ENCODE results near the gene C1orf232. TPM values are rescaled to one million over a fixed set of nuclear protein-coding genes. Genes with fewer than 3 reads are reported as not detected.

Gene C1orf232
- total and polyA plus RNA-seq, 2 of the 8 experiments (the other 6 are each of a cell fraction or from before 2014, with no cell fraction given): not detected

DNA sequence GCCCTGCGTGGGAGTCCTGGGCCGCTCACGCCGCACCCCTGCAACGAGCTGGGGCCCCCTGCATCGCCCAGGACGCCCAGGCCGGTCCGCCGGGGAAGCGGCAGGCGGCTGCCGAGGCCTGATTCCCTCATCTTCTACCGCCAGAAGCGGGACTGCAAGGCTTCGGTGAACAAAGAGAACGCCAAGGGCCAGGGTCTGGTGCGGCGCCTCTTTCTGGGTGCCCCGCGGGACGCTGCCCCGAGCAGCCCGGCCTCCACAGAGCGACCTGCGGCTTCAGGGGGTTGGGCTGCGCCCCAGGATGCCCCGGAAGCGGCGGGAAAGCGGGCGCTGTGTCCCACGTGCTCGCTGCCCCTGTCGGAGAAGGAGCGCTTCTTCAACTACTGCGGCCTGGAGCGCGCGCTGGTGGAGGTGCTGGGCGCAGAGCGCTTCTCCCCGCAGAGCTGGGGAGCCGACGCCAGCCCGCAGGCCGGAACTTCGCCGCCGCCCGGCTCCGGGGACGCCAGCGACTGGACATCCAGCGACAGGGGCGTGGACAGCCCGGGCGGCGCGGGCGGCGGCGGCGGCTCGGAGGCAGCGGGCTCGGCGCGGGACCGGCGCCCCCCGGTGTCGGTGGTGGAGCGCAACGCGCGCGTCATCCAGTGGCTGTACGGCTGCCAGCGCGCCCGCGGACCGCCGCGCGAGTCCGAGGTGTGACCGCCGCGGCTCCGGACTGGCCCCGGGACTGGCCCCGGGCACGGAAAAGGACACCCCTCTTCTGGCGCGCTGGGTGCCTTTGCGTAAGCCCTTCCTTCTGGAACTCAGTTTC is 7.1 kb downstream of the C1orf232 start:
- no peaks in the 10 kb centered on the region for H3K79me1 ChIP-seq (ENCODE audit: low read depth, low read length)
- TF ChIP-seq, protein P1, sequence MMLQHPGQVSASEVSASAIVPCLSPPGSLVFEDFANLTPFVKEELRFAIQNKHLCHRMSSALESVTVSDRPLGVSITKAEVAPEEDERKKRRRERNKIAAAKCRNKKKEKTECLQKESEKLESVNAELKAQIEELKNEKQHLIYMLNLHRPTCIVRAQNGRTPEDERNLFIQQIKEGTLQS (IDR thresholded peaks at IDR 0.05; ENCODE audit: insufficient read depth, low read depth, low read length): no peak
- TF ChIP-seq KDM4A (IDR thresholded peaks at IDR 0.05; ENCODE audit: low read depth, low read length, severe bottlenecking) (peak; percentile 42), EP300 (IDR thresholded peaks at IDR 0.05; ENCODE audit: borderline replicate concordance in 1 of 2, low read depth in 2 of 2, low read length in 2 of 2) (no peak), SP2 (IDR thresholded peaks at IDR 0.05; ENCODE audit: low read length) (no peak), KDM1A (IDR thresholded peaks at IDR 0.05; ENCODE audit: borderline replicate concordance, low read length) (no peak)

More for the DNA sequence above, 7.1 kb downstream of the C1orf232 start:
- no peak overlapping the region for H2BK20ac ChIP-seq (ENCODE audit: low read length)
- peak overlapping the region; percentile 72; the same call in 1 of the 2 replicates for H2BK15ac ChIP-seq (ENCODE audit: low read length)
- peak overlapping the region; percentile 47 for H4K91ac ChIP-seq (replicated peaks; ENCODE audit: insufficient read length, low read length)
- no peak overlapping the region for H3K14ac ChIP-seq (ENCODE audit: insufficient read length)
- H3K27me3 ChIP-seq (replicated peaks in 1 of 4; ENCODE audit: control insufficient read depth in 3 of 4, extremely low read depth in 1 of 4, insufficient read depth in 3 of 4, low read length in 3 of 4): peaks cover 35 to 78% (median 71%) of the 10 kb centered on the region in 4 experiments
- DNase-seq (ENCODE audit: low read depth in 1 of 2, low spot score in 2 of 2) (peak in 1 of 2 experiments; percentile 84), FAIRE-seq (no peak)
- H3K18ac ChIP-seq (ENCODE audit: extremely low read depth, low read length): peak overlapping the region; percentile 60
- H3K36me3 ChIP-seq (ENCODE audit: control insufficient read depth in 2 of 4, insufficient read depth in 4 of 4, low read length in 3 of 4): no peaks in the 10 kb centered on the region
- no peaks in the 10 kb centered on the region for H3K9me3 ChIP-seq (ENCODE audit: insufficient read depth in 2 of 2, low read depth in 1 of 2, low read length in 1 of 2)
- H3K23me2 ChIP-seq (ENCODE audit: low read depth, low read length): peaks cover 9% of the 10 kb centered on the region; the same call in 1 of the 2 replicates
- ChIA-PET CTCF (ENCODE audit: partially characterized antibody) (interaction anchor here (1.0 to 4.0 kb wide), 8 partner anchors 14 to 126 kb away, joined by 3 to 18 read pairs (median 4); partner anchors contain the start of gene CEP85), POLR2A (ENCODE audit: partially characterized antibody) (interaction anchor here (0.7 to 2.4 kb wide), 4 partner anchors 8 to 64 kb away, joined by 3 to 5 read pairs (median 3); partner anchors contain the start of gene ZNF593)
- H3K4me2 ChIP-seq (ENCODE audit: insufficient read depth in 1 of 2, low read depth in 2 of 2, low read length in 2 of 2): peak overlapping the region; percentile 44 to 95
- 2% methylated on average over 91 of the region's 98 CpGs; no CpG with 5 or more reads in 1 of the 2 experiments for WGBS, 2 experiments (ENCODE audit: extremely low coverage in 1 of 2, insufficient coverage in 1 of 2, insufficient read length in 1 of 2, insufficient replicate concordance in 2 of 2, low coverage in 1 of 2, low lambda C conversion rate in 2 of 2, missing lambda C conversion rate in 1 of 2)
- H3K27ac ChIP-seq (ENCODE audit: low read depth, low read length): no peak overlapping the region
- H4K8ac ChIP-seq (ENCODE audit: extremely low read depth, insufficient read depth, low read length): peak overlapping the region; percentile 74
- peak overlapping the region; percentile 11 to 66 (median 48) for H3K4me3 ChIP-seq (ENCODE audit: extremely low read depth in 1 of 4, insufficient read depth in 2 of 4, low read depth in 3 of 4, low read length in 4 of 4)
- no peak overlapping the region for H2BK5ac ChIP-seq (ENCODE audit: low read depth, low read length)
- H2BK120ac ChIP-seq (replicated peaks; ENCODE audit: low read depth, low read length): no peak overlapping the region
- H2BK12ac ChIP-seq (ENCODE audit: low read depth, low read length): peak overlapping the region; percentile 84; the same call in 1 of the 2 replicates
- no peak overlapping the region for H4K5ac ChIP-seq (ENCODE audit: insufficient read length, low read depth, low read length)
- H3K79me2 ChIP-seq (ENCODE audit: control insufficient read depth in 1 of 2, insufficient read depth in 2 of 2, low read length in 2 of 2): no peaks in the 10 kb centered on the region
- H4K20me1 ChIP-seq (replicated peaks in 1 of 2; ENCODE audit: control insufficient read depth in 1 of 2, insufficient read depth in 2 of 2, low read length in 2 of 2): peaks cover 3 to 5% of the 10 kb centered on the region in 2 experiments
- no peak overlapping the region for H2AK5ac ChIP-seq (ENCODE audit: low read depth, low read length)
- no peak overlapping the region for H3K4ac ChIP-seq (replicated peaks; ENCODE audit: insufficient read length, low read depth, low read length)
- H3K9ac ChIP-seq (replicated peaks in 1 of 4; ENCODE audit: extremely low read depth in 1 of 4, low read depth in 3 of 4, low read length in 3 of 4): peak overlapping the region in 2 of 4 experiments; percentile 54 to 66; a peak in 4 of 7 replicates
- peak overlapping the region; percentile 60; the same call in 1 of the 2 replicates for H2AFZ ChIP-seq (ENCODE audit: low read length)
- H3K56ac ChIP-seq (replicated peaks; ENCODE audit: insufficient read length, low read depth, low read length): no peak overlapping the region
- no peak overlapping the region for H3K23ac ChIP-seq (ENCODE audit: insufficient read length)
- peaks cover 10 to 47% (median 21%) of the 10 kb centered on the region in 4 experiments for H3K4me1 ChIP-seq (replicated peaks in 1 of 4; ENCODE audit: control insufficient read depth in 3 of 4, insufficient read depth in 4 of 4, low read length in 3 of 4)

Data from H1 (cell line).